WTC11 (cell line): ENCODE results near the gene SORCS2.

Experiments used
- FOXJ3 ChIP-seq: sonication (generic); formaldehyde crosslinking; IDR thresholded peaks from 2 replicates; pipeline ENCODE4 v1.9.0; 2021; ENCODE audit warnings: missing genetic modification reagents, mild to moderate bottlenecking, borderline replicate concordance
- KAT7 ChIP-seq: sonication (generic); formaldehyde crosslinking; IDR thresholded peaks from 2 replicates; pipeline ENCODE4 v1.8.1; 2023; ENCODE audit warnings: missing genetic modification reagents, mild to moderate bottlenecking, borderline replicate concordance
- MXD4 ChIP-seq: fragments of 250-450 bp; sonication (Bioruptor Pico); IDR thresholded peaks from 2 replicates; pipeline ENCODE4 v1.8.0; 2021; ENCODE audit warnings: mild to moderate bottlenecking, moderate library complexity, borderline replicate concordance
- ZNF317 ChIP-seq: sonication (generic); formaldehyde crosslinking; IDR thresholded peaks from 2 replicates; pipeline ENCODE4 v1.8.1; 2023; ENCODE audit warnings: low read depth, mild to moderate bottlenecking, moderate library complexity, missing genetic modification reagents, borderline replicate concordance
- TF ChIP-seq, protein P1 (sequence below): sonication (generic); formaldehyde crosslinking; IDR thresholded peaks from 2 replicates; pipeline ENCODE4 v1.8.1; 2022; ENCODE audit warnings: low read depth, missing genetic modification reagents, borderline replicate concordance
- TF ChIP-seq, protein P2 (sequence below): sonication (generic); formaldehyde crosslinking; IDR thresholded peaks from 2 replicates; pipeline ENCODE4 v1.8.1; 2022; ENCODE audit warnings: mild to moderate bottlenecking, missing genetic modification reagents, moderate library complexity, borderline replicate concordance
- TF ChIP-seq, protein P3 (sequence below): fragments of 200-600 bp; IDR thresholded peaks from 2 replicates; pipeline ENCODE4 v1.8.0; 2022; ENCODE audit warnings: antibody characterized with exemption
- TF ChIP-seq, protein P4 (sequence below): sonication (generic); formaldehyde crosslinking; IDR thresholded peaks from 2 replicates; pipeline ENCODE4 v1.8.0; 2023; ENCODE audit warnings: missing genetic modification reagents, mild to moderate bottlenecking, borderline replicate concordance

DNA sequence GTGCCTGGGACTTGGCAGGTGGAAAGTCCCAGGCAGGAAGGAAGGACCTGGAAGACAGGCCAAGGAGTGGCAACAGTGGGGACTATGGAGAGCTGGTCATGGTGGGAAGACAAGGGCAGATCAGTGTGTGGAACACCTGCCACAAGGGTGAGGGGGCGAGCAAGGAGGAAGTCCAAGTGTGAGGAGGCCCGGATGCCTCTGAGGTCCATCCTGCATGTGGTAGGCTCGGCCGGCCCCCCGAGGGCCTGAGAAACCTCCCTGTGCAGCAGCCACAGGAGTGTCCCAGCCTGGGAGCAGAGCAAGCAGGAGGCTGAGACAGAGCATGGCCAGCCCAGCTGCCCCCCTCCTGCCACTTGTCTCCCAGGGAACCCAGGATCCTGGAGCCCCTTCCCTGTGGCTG is 282.9 kb downstream of the SORCS2 start:
- TF ChIP-seq, protein P1, sequence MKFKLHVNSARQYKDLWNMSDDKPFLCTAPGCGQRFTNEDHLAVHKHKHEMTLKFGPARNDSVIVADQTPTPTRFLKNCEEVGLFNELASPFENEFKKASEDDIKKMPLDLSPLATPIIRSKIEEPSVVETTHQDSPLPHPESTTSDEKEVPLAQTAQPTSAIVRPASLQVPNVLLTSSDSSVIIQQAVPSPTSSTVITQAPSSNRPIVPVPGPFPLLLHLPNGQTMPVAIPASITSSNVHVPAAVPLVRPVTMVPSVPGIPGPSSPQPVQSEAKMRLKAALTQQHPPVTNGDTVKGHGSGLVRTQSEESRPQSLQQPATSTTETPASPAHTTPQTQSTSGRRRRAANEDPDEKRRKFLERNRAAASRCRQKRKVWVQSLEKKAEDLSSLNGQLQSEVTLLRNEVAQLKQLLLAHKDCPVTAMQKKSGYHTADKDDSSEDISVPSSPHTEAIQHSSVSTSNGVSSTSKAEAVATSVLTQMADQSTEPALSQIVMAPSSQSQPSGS (CRISPR knock-in tag): no peak
- TF ChIP-seq MXD4: no peak
- TF ChIP-seq KAT7 (CRISPR knock-in tag): no peak
- no peak for TF ChIP-seq FOXJ3 (CRISPR knock-in tag)
- TF ChIP-seq, protein P2, sequence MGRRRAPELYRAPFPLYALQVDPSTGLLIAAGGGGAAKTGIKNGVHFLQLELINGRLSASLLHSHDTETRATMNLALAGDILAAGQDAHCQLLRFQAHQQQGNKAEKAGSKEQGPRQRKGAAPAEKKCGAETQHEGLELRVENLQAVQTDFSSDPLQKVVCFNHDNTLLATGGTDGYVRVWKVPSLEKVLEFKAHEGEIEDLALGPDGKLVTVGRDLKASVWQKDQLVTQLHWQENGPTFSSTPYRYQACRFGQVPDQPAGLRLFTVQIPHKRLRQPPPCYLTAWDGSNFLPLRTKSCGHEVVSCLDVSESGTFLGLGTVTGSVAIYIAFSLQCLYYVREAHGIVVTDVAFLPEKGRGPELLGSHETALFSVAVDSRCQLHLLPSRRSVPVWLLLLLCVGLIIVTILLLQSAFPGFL (CRISPR knock-in tag): no peak
- TF ChIP-seq, protein P3, sequence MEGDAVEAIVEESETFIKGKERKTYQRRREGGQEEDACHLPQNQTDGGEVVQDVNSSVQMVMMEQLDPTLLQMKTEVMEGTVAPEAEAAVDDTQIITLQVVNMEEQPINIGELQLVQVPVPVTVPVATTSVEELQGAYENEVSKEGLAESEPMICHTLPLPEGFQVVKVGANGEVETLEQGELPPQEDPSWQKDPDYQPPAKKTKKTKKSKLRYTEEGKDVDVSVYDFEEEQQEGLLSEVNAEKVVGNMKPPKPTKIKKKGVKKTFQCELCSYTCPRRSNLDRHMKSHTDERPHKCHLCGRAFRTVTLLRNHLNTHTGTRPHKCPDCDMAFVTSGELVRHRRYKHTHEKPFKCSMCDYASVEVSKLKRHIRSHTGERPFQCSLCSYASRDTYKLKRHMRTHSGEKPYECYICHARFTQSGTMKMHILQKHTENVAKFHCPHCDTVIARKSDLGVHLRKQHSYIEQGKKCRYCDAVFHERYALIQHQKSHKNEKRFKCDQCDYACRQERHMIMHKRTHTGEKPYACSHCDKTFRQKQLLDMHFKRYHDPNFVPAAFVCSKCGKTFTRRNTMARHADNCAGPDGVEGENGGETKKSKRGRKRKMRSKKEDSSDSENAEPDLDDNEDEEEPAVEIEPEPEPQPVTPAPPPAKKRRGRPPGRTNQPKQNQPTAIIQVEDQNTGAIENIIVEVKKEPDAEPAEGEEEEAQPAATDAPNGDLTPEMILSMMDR: no peak
- no peak for TF ChIP-seq ZNF317 (CRISPR knock-in tag)
- TF ChIP-seq, protein P4, sequence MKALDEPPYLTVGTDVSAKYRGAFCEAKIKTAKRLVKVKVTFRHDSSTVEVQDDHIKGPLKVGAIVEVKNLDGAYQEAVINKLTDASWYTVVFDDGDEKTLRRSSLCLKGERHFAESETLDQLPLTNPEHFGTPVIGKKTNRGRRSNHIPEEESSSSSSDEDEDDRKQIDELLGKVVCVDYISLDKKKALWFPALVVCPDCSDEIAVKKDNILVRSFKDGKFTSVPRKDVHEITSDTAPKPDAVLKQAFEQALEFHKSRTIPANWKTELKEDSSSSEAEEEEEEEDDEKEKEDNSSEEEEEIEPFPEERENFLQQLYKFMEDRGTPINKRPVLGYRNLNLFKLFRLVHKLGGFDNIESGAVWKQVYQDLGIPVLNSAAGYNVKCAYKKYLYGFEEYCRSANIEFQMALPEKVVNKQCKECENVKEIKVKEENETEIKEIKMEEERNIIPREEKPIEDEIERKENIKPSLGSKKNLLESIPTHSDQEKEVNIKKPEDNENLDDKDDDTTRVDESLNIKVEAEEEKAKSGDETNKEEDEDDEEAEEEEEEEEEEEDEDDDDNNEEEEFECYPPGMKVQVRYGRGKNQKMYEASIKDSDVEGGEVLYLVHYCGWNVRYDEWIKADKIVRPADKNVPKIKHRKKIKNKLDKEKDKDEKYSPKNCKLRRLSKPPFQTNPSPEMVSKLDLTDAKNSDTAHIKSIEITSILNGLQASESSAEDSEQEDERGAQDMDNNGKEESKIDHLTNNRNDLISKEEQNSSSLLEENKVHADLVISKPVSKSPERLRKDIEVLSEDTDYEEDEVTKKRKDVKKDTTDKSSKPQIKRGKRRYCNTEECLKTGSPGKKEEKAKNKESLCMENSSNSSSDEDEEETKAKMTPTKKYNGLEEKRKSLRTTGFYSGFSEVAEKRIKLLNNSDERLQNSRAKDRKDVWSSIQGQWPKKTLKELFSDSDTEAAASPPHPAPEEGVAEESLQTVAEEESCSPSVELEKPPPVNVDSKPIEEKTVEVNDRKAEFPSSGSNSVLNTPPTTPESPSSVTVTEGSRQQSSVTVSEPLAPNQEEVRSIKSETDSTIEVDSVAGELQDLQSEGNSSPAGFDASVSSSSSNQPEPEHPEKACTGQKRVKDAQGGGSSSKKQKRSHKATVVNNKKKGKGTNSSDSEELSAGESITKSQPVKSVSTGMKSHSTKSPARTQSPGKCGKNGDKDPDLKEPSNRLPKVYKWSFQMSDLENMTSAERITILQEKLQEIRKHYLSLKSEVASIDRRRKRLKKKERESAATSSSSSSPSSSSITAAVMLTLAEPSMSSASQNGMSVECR (CRISPR knock-in tag): no peak
